Lower leg skin (tissue), 4 donors: ENCODE measurements around the gene SLX9. TPM values are rescaled to one million over a fixed set of nuclear protein-coding genes. Genes with fewer than 3 reads are reported as not detected.

Experiments
- DNase-seq, 2 donors: peaks; one replicate each; pipeline ENCODE4 v3.0.0-alpha.2; 2019; ENCODE audit warnings: low spot score in 2 of 2
- H3K4me3 ChIP-seq: fragments of 200-600 bp; sonication (generic); 2 replicates; pipeline ENCODE4 v1.5.1; 2017; ENCODE audit warnings: mild to moderate bottlenecking, low read depth; ENCODE audit not compliant: poor library complexity, severe bottlenecking
- POLR2A ChIP-seq, 2 donors: fragments of 450-650 bp; IDR thresholded peaks; one replicate each; pipeline ENCODE4 v1.6.1; 2016 to 2017; ENCODE audit warnings: antibody characterized with exemption in 2 of 2, mild to moderate bottlenecking in 1 of 2, moderate library complexity in 1 of 2
- WGBS, 2 donors: methylation state at CpG; one replicate each; pipeline ENCODE4 v1.1.5; 2018; 5-methylcytosine and 5-hydroxymethylcytosine counted together
- intact Hi-C: fragments of 100-400 bp; cut with DNase I; formaldehyde crosslinking; loops from one replicate; pipeline ENCODE4 v1.15.0; 2023; ENCODE audit warnings: low total_unique reads
- total RNA-seq, 4 donors: library from RNA; depleted of rRNA; stranded (reverse); fragments of >200 nt; gene quantifications; one replicate each; pipeline ENCODE4 v1.1.0, GENCODE V29; 2016
- TF ChIP-seq, protein P1 (sequence below), 3 donors: fragments of 450-650 bp; IDR thresholded peaks; one replicate each; pipeline ENCODE4 v1.5.1; 2016; ENCODE audit warnings: antibody characterized with exemption in 3 of 3, mild to moderate bottlenecking in 3 of 3, moderate library complexity in 2 of 3

The SLX9 gene
- total RNA-seq, 4 donors from 2014 or later, result 19.0 to 36.4 (median 31.6) TPM

GRCh38 chr21:44904141-44904923 lies 35.5 kb upstream of the SLX9 start:
- H3K4me3 ChIP-seq, result no peak overlapping the region
- 86 to 89% methylated on average over 14 of the region's 14 CpGs for WGBS, 2 donors
- intact Hi-C loops, result no loop called here
- TF ChIP-seq, protein P1, sequence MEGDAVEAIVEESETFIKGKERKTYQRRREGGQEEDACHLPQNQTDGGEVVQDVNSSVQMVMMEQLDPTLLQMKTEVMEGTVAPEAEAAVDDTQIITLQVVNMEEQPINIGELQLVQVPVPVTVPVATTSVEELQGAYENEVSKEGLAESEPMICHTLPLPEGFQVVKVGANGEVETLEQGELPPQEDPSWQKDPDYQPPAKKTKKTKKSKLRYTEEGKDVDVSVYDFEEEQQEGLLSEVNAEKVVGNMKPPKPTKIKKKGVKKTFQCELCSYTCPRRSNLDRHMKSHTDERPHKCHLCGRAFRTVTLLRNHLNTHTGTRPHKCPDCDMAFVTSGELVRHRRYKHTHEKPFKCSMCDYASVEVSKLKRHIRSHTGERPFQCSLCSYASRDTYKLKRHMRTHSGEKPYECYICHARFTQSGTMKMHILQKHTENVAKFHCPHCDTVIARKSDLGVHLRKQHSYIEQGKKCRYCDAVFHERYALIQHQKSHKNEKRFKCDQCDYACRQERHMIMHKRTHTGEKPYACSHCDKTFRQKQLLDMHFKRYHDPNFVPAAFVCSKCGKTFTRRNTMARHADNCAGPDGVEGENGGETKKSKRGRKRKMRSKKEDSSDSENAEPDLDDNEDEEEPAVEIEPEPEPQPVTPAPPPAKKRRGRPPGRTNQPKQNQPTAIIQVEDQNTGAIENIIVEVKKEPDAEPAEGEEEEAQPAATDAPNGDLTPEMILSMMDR (IDR thresholded peaks at IDR 0.05), result no peak
- TF ChIP-seq POLR2A (IDR thresholded peaks at IDR 0.05), result no peak
- no peak for DNase-seq

- H3K4me3 ChIP-seq, result no peak overlapping the region
- WGBS, 2 donors, result 84 to 91% methylated on average over 16 to 22 of the region's 22 CpGs
- TF ChIP-seq POLR2A (IDR thresholded peaks at IDR 0.05), result no peak
- TF ChIP-seq, protein P1 (IDR thresholded peaks at IDR 0.05), result no peak
- DNase-seq, result no peak
- intact Hi-C loops, result no loop called here
Observed at GRCh38 chr21:44905016-44905727, 34.7 kb upstream of the SLX9 start.

- 83 to 86% methylated on average over 6 to 7 of the region's 7 CpGs for WGBS, 2 donors
- H3K4me3 ChIP-seq, result no peak overlapping the region
- intact Hi-C loops, result no loop called here
Observed at GRCh38 chr21:44905728-44906090, 34.1 kb upstream of the SLX9 start.

DNA sequence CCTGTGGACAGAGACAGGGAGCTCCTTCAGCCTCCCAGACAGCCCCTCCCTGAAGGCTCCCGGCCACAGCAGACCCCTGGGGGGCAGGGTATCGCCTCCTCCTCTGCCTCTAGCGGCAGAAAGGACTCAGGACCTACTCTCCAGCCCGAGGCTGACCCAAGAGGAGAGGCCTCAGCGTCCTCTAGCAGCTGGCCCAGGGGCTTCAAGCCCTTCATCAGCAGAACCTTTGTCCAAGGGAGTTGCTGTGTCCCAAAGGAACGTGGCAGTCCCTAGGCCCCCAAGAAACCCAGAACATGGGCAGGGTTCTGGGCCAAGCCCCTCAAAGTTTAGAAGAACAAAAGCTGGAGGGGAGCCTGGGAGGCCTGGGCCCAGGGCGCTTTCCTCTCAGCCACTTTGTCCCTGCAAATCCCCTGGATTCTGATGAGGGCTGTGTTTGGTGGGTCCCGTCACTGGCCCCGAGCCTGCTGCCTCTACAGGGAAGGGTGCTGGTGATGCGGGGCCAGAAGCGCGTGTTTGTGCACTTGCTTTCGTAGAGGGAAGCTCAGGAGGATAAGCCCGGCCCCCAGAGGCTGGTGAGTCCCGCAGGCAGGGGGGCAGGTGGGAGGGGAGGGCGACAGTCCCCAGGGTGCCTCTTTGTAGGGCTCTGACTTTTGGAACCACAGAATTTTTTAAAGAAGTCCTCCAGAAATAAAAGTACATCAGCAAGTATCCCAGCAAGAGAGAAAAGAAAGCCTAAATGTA lies 32.4 kb upstream of the SLX9 start:
- 65 to 71% methylated on average over 11 to 16 of the region's 16 CpGs for WGBS, 2 donors
- intact Hi-C loops, result no loop called here
- no peak for TF ChIP-seq POLR2A (IDR thresholded peaks at IDR 0.05)
- TF ChIP-seq, protein P1 (IDR thresholded peaks at IDR 0.05), result no peak
- H3K4me3 ChIP-seq, result no peak overlapping the region
- no peak for DNase-seq

More at GRCh38 chr21:44905728-44906090, 34.1 kb upstream of the SLX9 start:
- TF ChIP-seq, protein P1 (IDR thresholded peaks at IDR 0.05), result no peak
- TF ChIP-seq POLR2A (IDR thresholded peaks at IDR 0.05), result no peak
- no peak for DNase-seq

GRCh38 chr21:44907966-44908895 lies 31.6 kb upstream of the SLX9 start:
- intact Hi-C loops, result no loop called here
- no peak overlapping the region for H3K4me3 ChIP-seq
- TF ChIP-seq, protein P1 (IDR thresholded peaks at IDR 0.05), result no peak
- no peak for TF ChIP-seq POLR2A (IDR thresholded peaks at IDR 0.05)
- WGBS, 2 donors, result 73 to 75% methylated on average over 25 of the region's 25 CpGs
- DNase-seq, result no peak
